K562 (cell line): ENCODE results near the gene PRKAG2.

Source experiments
- ASH1L ChIP-seq: fragments of 450-650 bp; IDR thresholded peaks from 2 replicates; pipeline ENCODE4 v1.6.1; 2018; ENCODE audit warnings: borderline replicate concordance, mild to moderate bottlenecking, low read depth; ENCODE audit not compliant: partially characterized antibody
- FOSL1 ChIP-seq: fragments of 200-800 bp; sonication (Bioruptor generic); conservative IDR thresholded peaks from 2 replicates; pipeline ENCODE4 v1.6.1; 2016; ENCODE audit warnings: missing genetic modification characterization, missing compliant biosample characterization
- RFX5 ChIP-seq: IDR thresholded peaks from 2 replicates; pipeline ENCODE4 v1.6.1; 2011; ENCODE audit warnings: low read depth, mild to moderate bottlenecking, improper control_type of control experiment, low read length
- SIN3A ChIP-seq, 2 experiments: fragments of 150-350 bp in 1 of 2; IDR thresholded peaks; 2 replicates each; pipeline ENCODE4 v1.6.1; 2011 to 2016; ENCODE audit warnings: borderline replicate concordance in 2 of 2, low read depth in 2 of 2, low read length in 2 of 2, mild to moderate bottlenecking in 2 of 2, moderate library complexity in 2 of 2; ENCODE audit not compliant: control insufficient read depth in 1 of 2

DNA sequence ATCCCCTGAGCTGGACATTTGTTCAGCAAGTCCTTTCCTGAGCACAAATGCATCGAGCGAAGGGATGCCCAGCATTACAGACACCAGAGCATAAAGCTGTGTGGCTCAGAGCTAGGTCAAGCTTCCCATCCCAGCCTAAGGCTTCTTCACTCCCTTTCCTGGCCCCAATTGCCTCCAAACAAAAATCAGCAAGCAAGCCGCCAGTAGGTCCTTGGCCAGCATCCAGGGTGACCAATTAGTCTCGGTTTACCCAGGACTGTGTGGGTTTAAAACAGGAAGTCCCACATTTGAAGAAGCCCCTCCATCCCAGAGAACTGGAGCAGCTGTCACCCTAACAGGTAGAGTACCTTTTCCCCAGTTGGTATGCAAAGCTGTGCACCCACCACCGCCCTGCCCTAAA lies 51.2 kb downstream of the PRKAG2 start:
- no peak for TF ChIP-seq SIN3A (IDR thresholded peaks at IDR 0.05; ENCODE audit: borderline replicate concordance in 2 of 2, control insufficient read depth in 1 of 2, low read depth in 2 of 2, low read length in 2 of 2)
- no peak for TF ChIP-seq ASH1L
- TF ChIP-seq RFX5 = no peak
- TF ChIP-seq FOSL1 (tag) = no peak
